GM23248 (cell line): ENCODE measurements around the gene MOB3B. TPM values are rescaled to one million over a fixed set of nuclear protein-coding genes. Genes with fewer than 3 reads are reported as not detected.

ENCODE experiments used
- DNase-seq: peaks from one replicate; pipeline ENCODE4 v3.0.0-alpha.2; 2015
- H2AFZ ChIP-seq: fragments of 200-600 bp; sonication (generic); 2 replicates; pipeline ENCODE4 v1.6.1; 2016; ENCODE audit warnings: antibody characterized with exemption
- H3F3A ChIP-seq: fragments of 200-600 bp; sonication (generic); 2 replicates; pipeline ENCODE4 v1.6.1; 2016; ENCODE audit warnings: mild to moderate bottlenecking, antibody characterized with exemption, mixed run types; ENCODE audit not compliant: insufficient read depth
- H3K27ac ChIP-seq: fragments of 200-600 bp; sonication (generic); 2 replicates; pipeline ENCODE4 v1.5.1; 2016; ENCODE audit warnings: mild to moderate bottlenecking
- H3K27me3 ChIP-seq: fragments of 200-600 bp; sonication (generic); replicated peaks from 2 replicates; pipeline ENCODE4 v1.6.1; 2016; ENCODE audit warnings: mild to moderate bottlenecking; ENCODE audit not compliant: insufficient read depth
- H3K36me3 ChIP-seq: fragments of 200-600 bp; sonication (generic); 2 replicates; pipeline ENCODE4 v1.6.1; 2016; ENCODE audit warnings: low read depth, mild to moderate bottlenecking
- H3K4me1 ChIP-seq: fragments of 200-600 bp; sonication (generic); 2 replicates; pipeline ENCODE4 v1.6.1; 2016; ENCODE audit warnings: mild to moderate bottlenecking; ENCODE audit not compliant: insufficient read depth
- H3K4me2 ChIP-seq: fragments of 200-600 bp; sonication (generic); one replicate; pipeline ENCODE4 v1.6.1; 2016; ENCODE audit warnings: mild to moderate bottlenecking; ENCODE audit not compliant: unreplicated experiment
- H3K4me3 ChIP-seq: fragments of 200-600 bp; sonication (generic); 2 replicates; pipeline ENCODE4 v1.5.1; 2016; ENCODE audit warnings: mild to moderate bottlenecking
- H3K79me2 ChIP-seq: fragments of 200-600 bp; sonication (generic); 2 replicates; pipeline ENCODE4 v1.6.1; 2016; ENCODE audit warnings: mild to moderate bottlenecking; ENCODE audit not compliant: insufficient read depth
- H3K9ac ChIP-seq: fragments of 200-600 bp; sonication (generic); 2 replicates; pipeline ENCODE4 v1.6.1; 2016; ENCODE audit warnings: mild to moderate bottlenecking
- H3K9me2 ChIP-seq: fragments of 200-600 bp; sonication (generic); 2 replicates; pipeline ENCODE4 v1.6.1; 2016; ENCODE audit warnings: mixed run types, mild to moderate bottlenecking, moderate library complexity; ENCODE audit not compliant: insufficient read depth
- H3K9me3 ChIP-seq: fragments of 200-600 bp; sonication (generic); one replicate; pipeline ENCODE4 v1.6.1; 2017; ENCODE audit warnings: low read depth
- H4K20me1 ChIP-seq: fragments of 200-600 bp; sonication (generic); 2 replicates; pipeline ENCODE4 v1.6.0; 2016; ENCODE audit not compliant: insufficient read depth
- EZH2 ChIP-seq: fragments of 200-600 bp; sonication (generic); IDR thresholded peaks from 2 replicates; pipeline ENCODE4 v1.6.1; 2018; ENCODE audit warnings: antibody characterized with exemption, mild to moderate bottlenecking; ENCODE audit not compliant: insufficient read depth, poor library complexity, severe bottlenecking
- EZH2phosphoT487 ChIP-seq: fragments of 200-600 bp; sonication (generic); IDR thresholded peaks from 2 replicates; pipeline ENCODE4 v1.6.1; 2018; ENCODE audit warnings: antibody characterized with exemption, moderate library complexity, mild to moderate bottlenecking, low read depth; ENCODE audit not compliant: insufficient read depth
- WGBS, 2 experiments: methylation state at CpG; one replicate each; pipeline ENCODE4 v1.1.6; 2015 to 2017; ENCODE audit warnings: low lambda C conversion rate in 2 of 2, low coverage in 1 of 2; ENCODE audit errors: missing lambda C conversion rate in 2 of 2; 5-methylcytosine and 5-hydroxymethylcytosine counted together
- in situ Hi-C: fragments of 300-500 bp; cut with MboI; formaldehyde crosslinking; loops from 2 replicates; pipeline ENCODE4 v1.15.0; 2020
- polyA plus RNA-seq: library from polyadenylated mRNA; unstranded; fragments of >200 nt; fragmentation: Nextera tagmentation; extraction: Ambion mirVana; gene quantifications from 2 replicates; pipeline ENCODE4 v1.2.1, GENCODE V29; 2016
- total RNA-seq: library from RNA; depleted of rRNA; stranded (reverse); fragments of >200 nt; shearing (Covaris generic); gene quantifications from 2 replicates; pipeline ENCODE4 v1.2.3, GENCODE V29; 2014

Gene MOB3B
- total and polyA plus RNA-seq, 2 experiments from 2014 or later: 0.06 TPM; not detected in 1

DNA sequence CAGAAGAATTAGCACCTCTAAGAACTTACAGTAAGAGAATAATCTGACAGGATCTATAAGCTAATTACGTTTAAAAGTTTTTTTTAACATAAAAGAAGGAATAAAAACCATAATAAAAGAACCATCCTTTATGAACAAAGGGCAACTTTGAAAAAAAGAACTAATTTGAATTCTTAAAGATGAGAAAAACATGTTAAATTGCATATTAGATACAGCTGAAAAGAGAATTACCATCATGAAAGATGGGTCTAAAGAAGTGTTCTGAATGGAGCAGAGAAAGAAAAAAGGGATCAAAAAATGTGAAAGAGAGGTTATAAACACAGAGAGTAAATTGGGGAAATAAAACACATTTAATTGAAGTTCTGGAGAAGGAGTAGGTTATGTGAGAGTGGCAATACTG lies 51.3 kb downstream of the MOB3B start:
- no peaks in the 10 kb centered on the region for H4K20me1 ChIP-seq
- no peak overlapping the region for H3K4me2 ChIP-seq
- 27 to 30% methylated on average over 1 of the region's 1 CpG for WGBS, 2 experiments
- no peaks in the 10 kb centered on the region for H3K27me3 ChIP-seq
- in situ Hi-C loops: loop anchor here (10.0 kb wide), 1 partner anchor 56 kb away; no protein-coding TSS in a partner anchor
- no peak overlapping the region for H3K4me3 ChIP-seq
- no peak overlapping the region for H2AFZ ChIP-seq
- H3K9me3 ChIP-seq: no peaks in the 10 kb centered on the region
- no peak overlapping the region for H3K27ac ChIP-seq
- DNase-seq: no peak
- no peaks in the 10 kb centered on the region for H3K4me1 ChIP-seq
- H3K9ac ChIP-seq: no peak overlapping the region
- H3K79me2 ChIP-seq: no peaks in the 10 kb centered on the region
- H3K36me3 ChIP-seq: no peaks in the 10 kb centered on the region
- TF ChIP-seq EZH2phosphoT487 (no peak), EZH2 (no peak)
- H3F3A ChIP-seq: no peaks in the 10 kb centered on the region
- no peaks in the 10 kb centered on the region for H3K9me2 ChIP-seq

DNA sequence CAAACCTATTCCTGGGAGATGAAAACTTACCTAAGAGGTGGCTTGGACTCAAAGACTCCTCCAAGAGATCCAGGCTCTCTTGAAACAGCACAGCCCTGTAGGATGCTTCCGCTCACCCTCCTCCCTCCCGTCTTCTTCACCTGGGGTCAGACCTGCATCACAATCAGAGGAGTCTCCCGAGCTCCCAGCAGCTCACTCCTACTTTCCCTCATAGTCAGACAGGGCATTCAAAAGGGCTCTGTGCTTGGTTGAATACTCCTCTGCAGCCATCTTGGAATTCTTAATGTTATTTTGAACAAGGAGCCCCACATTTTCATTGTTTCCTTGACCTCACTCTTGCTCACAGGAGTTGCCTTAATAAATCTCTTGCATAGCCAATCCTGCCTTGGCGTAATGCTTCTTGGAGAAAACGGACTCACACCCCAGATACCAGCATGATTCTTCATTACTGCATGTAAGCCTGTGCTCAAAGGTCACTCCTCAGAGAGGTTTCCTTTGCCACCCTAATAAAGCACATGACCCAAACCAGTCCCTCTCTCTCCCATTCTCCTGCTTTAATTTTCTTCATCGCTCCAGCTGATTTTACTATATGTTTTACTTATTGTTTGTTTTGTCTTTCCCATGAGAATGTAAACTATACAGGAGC lies 52.6 kb downstream of the MOB3B start:
- TF ChIP-seq EZH2: no peak
- no peak for TF ChIP-seq EZH2phosphoT487
- 65 to 76% methylated on average over 6 of the region's 6 CpGs for WGBS, 2 experiments
- H3K27ac ChIP-seq: no peak overlapping the region
- H3F3A ChIP-seq: no peaks in the 10 kb centered on the region
- no peaks in the 10 kb centered on the region for H3K9me3 ChIP-seq
- no peak overlapping the region for H3K9ac ChIP-seq
- no peaks in the 10 kb centered on the region; the same call in none of the 2 replicates for H3K27me3 ChIP-seq
- H4K20me1 ChIP-seq: no peaks in the 10 kb centered on the region
- H3K4me2 ChIP-seq: no peak overlapping the region
- no peak overlapping the region for H3K4me3 ChIP-seq
- no peaks in the 10 kb centered on the region for H3K36me3 ChIP-seq
- no peak for DNase-seq
- 0 out of 2 replicates have a peak, but pooled peaks cover 7% of the 10 kb centered on the region for H3K4me1 ChIP-seq
- no peak overlapping the region for H2AFZ ChIP-seq
- H3K79me2 ChIP-seq: no peaks in the 10 kb centered on the region
- in situ Hi-C loops: loop anchor here (10.0 kb wide), 1 partner anchor 58 kb away; no protein-coding TSS in a partner anchor
- no peaks in the 10 kb centered on the region for H3K9me2 ChIP-seq

DNA sequence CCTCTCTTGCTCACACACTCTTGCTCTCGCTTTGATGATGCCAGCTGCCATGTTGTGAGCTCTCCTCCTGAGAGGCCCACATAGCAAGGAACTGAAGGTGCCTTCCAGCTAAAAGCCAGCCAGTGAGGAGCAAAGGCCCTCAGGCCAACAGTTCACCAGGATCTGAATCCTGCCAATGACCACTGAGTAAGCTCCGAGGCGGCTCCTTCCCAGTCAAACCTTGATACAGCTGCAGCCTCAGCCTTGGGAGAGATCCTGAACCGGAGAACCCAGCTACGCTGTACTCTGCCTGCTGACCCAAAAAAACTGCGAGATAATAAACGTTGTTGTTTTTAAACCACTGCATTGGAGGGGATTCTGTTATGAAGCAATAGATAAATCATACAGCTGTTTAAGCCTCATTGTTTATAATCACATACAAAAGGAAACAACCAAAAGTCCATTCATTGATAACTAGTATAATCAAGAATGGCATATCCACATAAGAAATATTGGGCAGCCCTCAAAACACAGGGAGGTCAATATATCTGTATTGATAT lies 54.5 kb downstream of the MOB3B start:
- 73% methylated on average over 7 of the region's 7 CpGs for WGBS, 2 experiments
- no peaks in the 10 kb centered on the region; the same call in none of the 2 replicates for H3K27me3 ChIP-seq
- no peak for DNase-seq
- H3K9me3 ChIP-seq: no peaks in the 10 kb centered on the region
- H3K36me3 ChIP-seq: no peaks in the 10 kb centered on the region
- no peaks in the 10 kb centered on the region for H3K79me2 ChIP-seq
- no peaks in the 10 kb centered on the region for H4K20me1 ChIP-seq
- 0 out of 2 replicates have a peak, but pooled peaks cover 7% of the 10 kb centered on the region for H3K4me1 ChIP-seq
- H3K4me3 ChIP-seq: no peak overlapping the region
- no peaks in the 10 kb centered on the region for H3F3A ChIP-seq
- no peak overlapping the region for H3K4me2 ChIP-seq
- in situ Hi-C loops: loop anchor here (10.0 kb wide), 1 partner anchor 60 kb away; no protein-coding TSS in a partner anchor
- H3K9me2 ChIP-seq: no peaks in the 10 kb centered on the region
- no peak overlapping the region for H2AFZ ChIP-seq
- H3K9ac ChIP-seq: no peak overlapping the region
- no peak overlapping the region for H3K27ac ChIP-seq
- no peak for TF ChIP-seq EZH2phosphoT487
- TF ChIP-seq EZH2: no peak

DNA sequence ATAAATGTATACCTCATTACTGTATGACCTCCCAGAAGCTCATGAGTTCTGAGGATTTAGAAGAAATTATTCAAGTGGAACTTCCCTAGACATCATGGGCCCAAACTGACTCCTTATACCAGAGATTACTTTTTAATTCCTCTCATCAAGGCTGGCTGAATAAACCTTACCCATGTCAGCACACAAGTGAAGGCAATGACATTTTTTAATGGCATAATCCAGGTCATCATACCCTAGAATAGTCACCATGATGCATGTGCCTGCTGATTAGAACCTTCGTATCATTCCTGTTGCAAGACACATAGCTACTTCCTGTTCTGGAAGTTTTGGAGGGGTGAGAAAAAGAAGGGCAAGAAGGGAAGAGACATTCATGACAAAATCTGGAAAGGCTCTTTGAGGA lies 55.3 kb downstream of the MOB3B start:
- WGBS, 2 experiments: 68 to 84% methylated on average over 1 of the region's 1 CpG
- Histone ChIP-seq H3F3A (no peaks in the 10 kb centered on the region), H3K27me3 (no peaks in the 10 kb centered on the region; the same call in none of the 2 replicates), H3K79me2 (no peaks in the 10 kb centered on the region), H3K9ac (no peak overlapping the region), H3K9me2 (no peaks in the 10 kb centered on the region), H4K20me1 (no peaks in the 10 kb centered on the region), H3K4me3 (no peak overlapping the region), H3K4me2 (no peak overlapping the region), H2AFZ (no peak overlapping the region), H3K9me3 (no peaks in the 10 kb centered on the region), H3K36me3 (no peaks in the 10 kb centered on the region), H3K27ac (no peak overlapping the region), H3K4me1 (0 out of 2 replicates have a peak, but pooled peaks cover 7% of the 10 kb centered on the region)
- in situ Hi-C loops: loop anchor here (10.0 kb wide), 1 partner anchor 60 kb away; no protein-coding TSS in a partner anchor
- no peak for DNase-seq
- TF ChIP-seq EZH2 (no peak), EZH2phosphoT487 (no peak)
